HG03378 (cell line): ENCODE measurements around the gene TMEM266.

Source experiments
- ATAC-seq: cut with Tn5 transposase; IDR thresholded peaks from one replicate; pipeline ENCODE4 v1.9.1; 2021; ENCODE audit warnings: mild to moderate bottlenecking, moderate library complexity; ENCODE audit not compliant: unreplicated experiment

TMEM266 gene

GRCh38 chr15:76178296-76179000, 118.7 kb downstream of the TMEM266 start:
- no peak for ATAC-seq

- no peak for ATAC-seq
Measured at GRCh38 chr15:76179023-76179422, 119.2 kb downstream of the TMEM266 start.

- no peak for ATAC-seq
Measured at GRCh38 chr15:76180321-76180720, 120.5 kb downstream of the TMEM266 start.

- ATAC-seq: peak; percentile 89
Measured at GRCh38 chr15:76181705-76182107, 121.9 kb downstream of the TMEM266 start.

GRCh38 chr15:76183930-76184649, 124.3 kb downstream of the TMEM266 start:
- no peak for ATAC-seq

GRCh38 chr15:76184650-76185035, 124.9 kb downstream of the TMEM266 start:
- no peak for ATAC-seq

- ATAC-seq: no peak
Measured at GRCh38 chr15:76185716-76186115, 125.9 kb downstream of the TMEM266 start.

- no peak for ATAC-seq
Measured at GRCh38 chr15:76187163-76187562, 127.4 kb downstream of the TMEM266 start.

GRCh38 chr15:76189106-76189505, 129.3 kb downstream of the TMEM266 start:
- no peak for ATAC-seq

GRCh38 chr15:76190070-76190564, 130.3 kb downstream of the TMEM266 start:
- no peak for ATAC-seq

- no peak for ATAC-seq
Measured at GRCh38 chr15:76190751-76191538, 131.2 kb downstream of the TMEM266 start.

GRCh38 chr15:76191539-76192244, 131.9 kb downstream of the TMEM266 start:
- no peak for ATAC-seq

GRCh38 chr15:76192715-76193114, 132.9 kb downstream of the TMEM266 start:
- no peak for ATAC-seq

- ATAC-seq: no peak
Measured at GRCh38 chr15:76193934-76194333, 134.1 kb downstream of the TMEM266 start.

GRCh38 chr15:76195506-76196268, 135.9 kb downstream of the TMEM266 start:
- no peak for ATAC-seq

GRCh38 chr15:76196269-76197231, 136.8 kb downstream of the TMEM266 start:
- no peak for ATAC-seq

GRCh38 chr15:76197703-76198455, 138.1 kb downstream of the TMEM266 start:
- no peak for ATAC-seq

GRCh38 chr15:76198456-76199105, 138.8 kb downstream of the TMEM266 start:
- no peak for ATAC-seq
